Measurements from ENCODE around the gene LEKR1.

- TF ChIP-seq CTCF (IDR thresholded peaks at IDR 0.05; ENCODE audit: low read length), result no peak
- no peak for TF ChIP-seq EZH2 (optimal IDR thresholded peaks at IDR 0.05; ENCODE audit: low read depth, low read length)
Observed at GRCh38 chr3:156981005-156981404, 154.9 kb downstream of the LEKR1 start.
